Caco-2 (cell line): ENCODE measurements around the gene VANGL1. TPM values are rescaled to one million over a fixed set of nuclear protein-coding genes. Genes with fewer than 3 reads are reported as not detected.

ENCODE experiments used
- BruUV-seq: library from RNA; stranded (reverse); fragments of 400-500 nt; replicated peaks from 2 replicates; lab custom pipeline; 2021; lab: Mats Ljungman, UMichigan
- CTCF ChIA-PET: fragments of 300-600 bp; sonication (Branson Sonifier 250); formaldehyde crosslinking; loops from one replicate; lab custom pipeline; 2022; ENCODE audit warnings: antibody characterized with exemption; lab: Charles Lee
- POLR2A ChIA-PET: fragments of 300-600 bp; sonication (Branson Sonifier 250); formaldehyde crosslinking; loops from one replicate; lab custom pipeline; 2022; ENCODE audit warnings: antibody characterized with exemption; lab: Charles Lee
- DNase-seq, 2 experiments: peaks; one replicate each; pipeline versions ENCODE4 v3.0.0 to v3.0.0-alpha.2; 2020 to 2022
- H3K27me3 ChIP-seq: replicated peaks from 2 replicates; pipeline ENCODE4 v1.6.0; 2011; ENCODE audit warnings: low read length; ENCODE audit not compliant: control insufficient read depth, insufficient read depth
- H3K36me3 ChIP-seq: 2 replicates; pipeline ENCODE4 v1.5.1; 2011; ENCODE audit warnings: low read length; ENCODE audit not compliant: control insufficient read depth, insufficient read depth
- H3K4me1 ChIP-seq: fragments of 250-450 bp; sonication (Bioruptor Pico); 2 replicates; pipeline ENCODE4 v1.5.1; 2020; ENCODE audit warnings: mild to moderate bottlenecking
- H3K4me3 ChIP-seq: 2 replicates; pipeline ENCODE4 v1.5.1; 2011; ENCODE audit warnings: low read depth, mild to moderate bottlenecking, control low read depth, low read length
- H3K9me3 ChIP-seq: fragments of 250-450 bp; sonication (Bioruptor Pico); 2 replicates; pipeline ENCODE4 v1.5.1; 2020; ENCODE audit warnings: mild to moderate bottlenecking, moderate library complexity
- H3K27ac Mint-ChIP-seq: one replicate; pipeline ENCODE4 v1.8.0; 2022; ENCODE audit warnings: mixed read lengths; ENCODE audit not compliant: unreplicated experiment
- H3K27me3 Mint-ChIP-seq: one replicate; pipeline ENCODE4 v1.8.0; 2022; ENCODE audit warnings: mixed read lengths; ENCODE audit not compliant: insufficient read depth, unreplicated experiment
- H3K36me3 Mint-ChIP-seq: one replicate; pipeline ENCODE4 v1.8.0; 2022; ENCODE audit warnings: mild to moderate bottlenecking, mixed read lengths; ENCODE audit not compliant: insufficient read depth, unreplicated experiment
- H3K4me1 Mint-ChIP-seq: one replicate; pipeline ENCODE4 v1.8.0; 2022; ENCODE audit warnings: low read depth, mixed read lengths; ENCODE audit not compliant: unreplicated experiment
- H3K4me3 Mint-ChIP-seq: one replicate; pipeline ENCODE4 v1.8.0; 2022; ENCODE audit warnings: mild to moderate bottlenecking, moderate library complexity, mixed read lengths; ENCODE audit not compliant: unreplicated experiment
- H3K9me3 Mint-ChIP-seq: one replicate; pipeline ENCODE4 v1.8.0; 2022; ENCODE audit warnings: mixed read lengths; ENCODE audit not compliant: unreplicated experiment
- intact Hi-C: fragments of 100-400 bp; cut with micrococcal nuclease; formaldehyde crosslinking; loops from one replicate; pipeline ENCODE4 v1.10.0; 2022; ENCODE audit not compliant: unreplicated experiment
- total RNA-seq: library from RNA; stranded (reverse); gene quantifications from 2 replicates; pipeline ENCODE4 v1.2.3, GENCODE V29; 2022
- TF ChIP-seq, protein P1 (sequence below), 2 experiments: fragments of 200-600 bp in 1 of 2; IDR thresholded peaks; 1 replicate in 1 of 2; 2 replicates in 1 of 2; pipeline versions ENCODE4 v1.5.1 to v1.8.0; 2011 to 2022; ENCODE audit warnings: antibody characterized with exemption in 1 of 2, control low read depth in 1 of 2, inconsistent platforms in 1 of 2, low read depth in 1 of 2, low read length in 1 of 2, mild to moderate bottlenecking in 1 of 2, moderate library complexity in 1 of 2; ENCODE audit not compliant: insufficient read depth in 1 of 2, severe bottlenecking in 1 of 2, unreplicated experiment in 1 of 2

VANGL1 gene
- total RNA-seq, 1 experiment from 2014 or later, result 13.6 TPM

DNA sequence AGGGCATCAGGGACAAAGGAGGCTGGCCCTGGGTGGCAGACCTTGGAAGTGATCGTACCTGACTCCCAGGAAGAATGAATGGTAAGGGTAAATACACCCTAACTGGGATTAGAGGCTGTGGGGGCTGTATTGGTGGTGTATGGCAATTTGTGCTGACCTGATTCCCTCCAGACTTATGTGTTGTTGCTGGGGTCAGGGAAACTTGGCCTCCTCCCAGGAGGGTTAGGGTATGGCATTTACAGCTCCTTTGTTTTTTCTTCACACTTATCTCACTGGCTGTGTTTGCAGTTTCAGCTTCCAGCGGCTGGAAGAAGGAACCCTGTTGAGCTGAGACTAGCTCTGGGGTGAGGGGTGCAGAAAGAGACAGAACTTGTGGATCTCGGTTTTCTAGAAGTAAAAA lies 8.2 kb downstream of the VANGL1 start:
- Mint-ChIP-seq H3K9me3 (no peaks in the 10 kb centered on the region), H3K27me3 (no peaks in the 10 kb centered on the region), H3K36me3 (peaks cover 10% of the 10 kb centered on the region), H3K27ac (peak overlapping the region; percentile 67), H3K4me1 (no peaks in the 10 kb centered on the region), H3K4me3 (peak overlapping the region; percentile 58)
- intact Hi-C loops, result no loop called here
- POLR2A ChIA-PET, result interaction anchor here (0.5 kb wide), 1 partner anchor 8 kb away, joined by 4 read pairs; the partner anchor contains the start of gene VANGL1
- DNase-seq, result peak; percentile 36 to 48
- TF ChIP-seq, protein P1, sequence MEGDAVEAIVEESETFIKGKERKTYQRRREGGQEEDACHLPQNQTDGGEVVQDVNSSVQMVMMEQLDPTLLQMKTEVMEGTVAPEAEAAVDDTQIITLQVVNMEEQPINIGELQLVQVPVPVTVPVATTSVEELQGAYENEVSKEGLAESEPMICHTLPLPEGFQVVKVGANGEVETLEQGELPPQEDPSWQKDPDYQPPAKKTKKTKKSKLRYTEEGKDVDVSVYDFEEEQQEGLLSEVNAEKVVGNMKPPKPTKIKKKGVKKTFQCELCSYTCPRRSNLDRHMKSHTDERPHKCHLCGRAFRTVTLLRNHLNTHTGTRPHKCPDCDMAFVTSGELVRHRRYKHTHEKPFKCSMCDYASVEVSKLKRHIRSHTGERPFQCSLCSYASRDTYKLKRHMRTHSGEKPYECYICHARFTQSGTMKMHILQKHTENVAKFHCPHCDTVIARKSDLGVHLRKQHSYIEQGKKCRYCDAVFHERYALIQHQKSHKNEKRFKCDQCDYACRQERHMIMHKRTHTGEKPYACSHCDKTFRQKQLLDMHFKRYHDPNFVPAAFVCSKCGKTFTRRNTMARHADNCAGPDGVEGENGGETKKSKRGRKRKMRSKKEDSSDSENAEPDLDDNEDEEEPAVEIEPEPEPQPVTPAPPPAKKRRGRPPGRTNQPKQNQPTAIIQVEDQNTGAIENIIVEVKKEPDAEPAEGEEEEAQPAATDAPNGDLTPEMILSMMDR (IDR thresholded peaks at IDR 0.05; ENCODE audit: insufficient read depth in 1 of 2, low read depth in 1 of 2, low read length in 1 of 2, severe bottlenecking in 1 of 2, unreplicated experiment in 1 of 2), result no peak
- Histone ChIP-seq H3K27me3 (no peaks in the 10 kb centered on the region), H3K9me3 (no peaks in the 10 kb centered on the region), H3K4me3 (no peak overlapping the region), H3K4me1 (peaks cover 45% of the 10 kb centered on the region), H3K36me3 (0 out of 2 replicates have a peak, but pooled peaks cover 1% of the 10 kb centered on the region)
- BruUV-seq, result no TSS peak
- CTCF ChIA-PET, result interaction anchor here (0.6 to 1.1 kb wide), 3 partner anchors 42 to 122 kb away, joined by 3 to 4 read pairs (median 3); no protein-coding TSS in a partner anchor

DNA sequence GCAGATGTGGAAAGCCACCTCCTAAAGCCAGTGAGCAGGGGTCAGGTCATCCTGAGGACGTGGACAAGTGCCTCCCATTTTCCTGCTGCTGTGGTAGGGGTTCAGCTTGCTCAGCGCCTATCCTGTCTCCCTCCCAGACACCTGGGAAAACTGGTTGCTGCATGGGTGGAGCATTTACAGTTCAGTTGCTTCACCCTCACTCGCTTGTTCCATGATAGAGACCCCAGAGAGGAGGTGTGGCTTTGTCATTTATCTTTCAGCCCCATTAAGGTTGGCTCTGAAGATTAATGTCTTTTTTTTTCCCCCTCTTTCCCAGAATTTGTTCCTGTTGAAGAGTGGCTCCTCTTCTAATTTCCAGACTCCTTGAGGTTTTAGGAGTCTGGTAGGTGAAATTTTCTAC lies 9.2 kb downstream of the VANGL1 start:
- Histone ChIP-seq H3K4me3 (no peak overlapping the region), H3K4me1 (peaks cover 45% of the 10 kb centered on the region), H3K36me3 (0 out of 2 replicates have a peak, but pooled peaks cover 1% of the 10 kb centered on the region), H3K27me3 (no peaks in the 10 kb centered on the region), H3K9me3 (no peaks in the 10 kb centered on the region)
- ChIA-PET POLR2A (no interaction called here), CTCF (no interaction called here)
- no TSS peak for BruUV-seq
- Mint-ChIP-seq H3K27me3 (no peaks in the 10 kb centered on the region), H3K4me3 (no peak overlapping the region), H3K9me3 (no peaks in the 10 kb centered on the region), H3K27ac (no peak overlapping the region), H3K4me1 (no peaks in the 10 kb centered on the region), H3K36me3 (peaks cover 10% of the 10 kb centered on the region)
- DNase-seq, result peak in 1 of 2 experiments; percentile 10
- TF ChIP-seq, protein P1 (IDR thresholded peaks at IDR 0.05; ENCODE audit: insufficient read depth in 1 of 2, low read depth in 1 of 2, low read length in 1 of 2, severe bottlenecking in 1 of 2, unreplicated experiment in 1 of 2), result no peak
- intact Hi-C loops, result no loop called here

DNA sequence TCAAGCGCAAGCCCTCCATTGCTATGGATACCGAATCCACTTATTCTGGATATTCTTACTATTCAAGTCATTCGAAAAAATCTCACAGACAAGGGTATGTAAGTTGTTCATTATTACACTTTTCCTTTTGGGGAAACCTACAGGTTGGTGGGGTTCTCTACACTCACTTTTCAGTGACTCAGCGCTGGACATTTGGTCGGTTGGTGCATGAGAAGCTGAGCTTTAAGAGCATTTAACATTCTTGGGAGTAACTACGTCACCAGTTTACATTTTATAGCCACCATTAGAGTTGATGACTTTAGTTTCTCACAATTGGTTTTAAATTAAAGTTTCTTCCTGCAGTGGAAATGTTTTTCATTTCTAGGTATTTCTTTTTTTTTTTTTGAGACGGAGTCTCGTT lies 9.6 kb downstream of the VANGL1 start:
- Histone ChIP-seq H3K9me3 (no peaks in the 10 kb centered on the region), H3K4me3 (no peak overlapping the region), H3K4me1 (peaks cover 45% of the 10 kb centered on the region), H3K27me3 (no peaks in the 10 kb centered on the region), H3K36me3 (0 out of 2 replicates have a peak, but pooled peaks cover 1% of the 10 kb centered on the region)
- POLR2A ChIA-PET, result no interaction called here
- Mint-ChIP-seq H3K4me1 (no peaks in the 10 kb centered on the region), H3K4me3 (no peak overlapping the region), H3K9me3 (no peaks in the 10 kb centered on the region), H3K27ac (no peak overlapping the region), H3K36me3 (peaks cover 10% of the 10 kb centered on the region), H3K27me3 (no peaks in the 10 kb centered on the region)
- BruUV-seq, result no TSS peak
- TF ChIP-seq, protein P1 (IDR thresholded peaks at IDR 0.05; ENCODE audit: insufficient read depth in 1 of 2, low read depth in 1 of 2, low read length in 1 of 2, severe bottlenecking in 1 of 2, unreplicated experiment in 1 of 2), result no peak
- CTCF ChIA-PET, result no interaction called here
- intact Hi-C loops, result no loop called here
- DNase-seq, result no peak
